IMR-90 (cell line): Measurements from ENCODE around the gene PPT2. TPM values are rescaled to one million over a fixed set of nuclear protein-coding genes. Genes with fewer than 3 reads are reported as not detected.
A peak's percentile ranks its signal among the peaks of the same experiment; 100 is the strongest.

Experiments
- ATAC-seq: fragments of 200-7000 bp; cut with Tn5 transposase; 2 replicates; pipeline ENCODE4 v1.9.1; 2020; ENCODE audit warnings: low read depth, mild to moderate bottlenecking, moderate library complexity
- BruUV-seq: library from RNA; stranded (reverse); fragments of 400-500 nt; replicated peaks from 2 replicates; lab custom pipeline; 2021; lab: Mats Ljungman, UMichigan
- CTCF ChIA-PET: fragments of 300-600 bp; formaldehyde crosslinking; extraction: SDS; loops from one replicate; lab custom pipeline; 2021; ENCODE audit warnings: antibody characterized with exemption; lab: Yijun Ruan, JAX
- POLR2A ChIA-PET: fragments of 300-600 bp; sonication (Branson Sonifier 250); formaldehyde crosslinking; loops from one replicate; lab custom pipeline; 2022; ENCODE audit warnings: antibody characterized with exemption; ENCODE audit not compliant: unreplicated experiment; lab: Charles Lee
- DNase-seq: peaks from one replicate; pipeline ENCODE4 v3.0.0; 2013
- H2AFZ ChIP-seq: replicated peaks from 2 replicates; pipeline ENCODE3; 2013; ENCODE audit warnings: low read length, mild to moderate bottlenecking; ENCODE audit not compliant: poor library complexity
- H2AK5ac ChIP-seq: 2 replicates; pipeline ENCODE4 v1.6.1; 2013; ENCODE audit warnings: low read depth, low read length, inconsistent platforms
- H2AK9ac ChIP-seq: replicated peaks from 2 replicates; pipeline ENCODE3; 2013; ENCODE audit warnings: mild to moderate bottlenecking, low read depth, low read length, moderate library complexity; ENCODE audit not compliant: poor library complexity
- H2BK120ac ChIP-seq: 2 replicates; pipeline ENCODE4 v1.6.1; 2013; ENCODE audit warnings: low read depth, low read length, inconsistent platforms
- H2BK15ac ChIP-seq: 3 replicates; pipeline ENCODE4 v1.6.1; 2013; ENCODE audit warnings: low read depth, low read length, inconsistent platforms
- H2BK20ac ChIP-seq: 2 replicates; pipeline ENCODE4 v1.6.1; 2013; ENCODE audit warnings: low read depth, mild to moderate bottlenecking, inconsistent platforms, low read length, moderate library complexity
- H2BK5ac ChIP-seq: 2 replicates; pipeline ENCODE4 v1.6.1; 2013; ENCODE audit warnings: mild to moderate bottlenecking, low read depth, low read length, inconsistent platforms; ENCODE audit not compliant: poor library complexity, severe bottlenecking
- H3K14ac ChIP-seq: replicated peaks from 2 replicates; pipeline ENCODE4 v1.6.1; 2013; ENCODE audit warnings: low read depth, low read length, inconsistent platforms
- H3K18ac ChIP-seq: 2 replicates; pipeline ENCODE4 v1.6.1; 2013; ENCODE audit warnings: low read depth, low read length, control low read depth
- H3K23ac ChIP-seq: 2 replicates; pipeline ENCODE4 v1.6.1; 2013; ENCODE audit warnings: low read depth, low read length, inconsistent platforms
- H3K27ac ChIP-seq: 2 replicates; pipeline ENCODE4 v1.5.1; 2013; ENCODE audit warnings: mild to moderate bottlenecking, control low read depth, low read length; ENCODE audit not compliant: insufficient read depth
- H3K27me3 ChIP-seq: 2 replicates; pipeline ENCODE4 v1.6.1; 2013; ENCODE audit warnings: low read length; ENCODE audit not compliant: control insufficient read depth, insufficient read depth
- H3K36me3 ChIP-seq: 2 replicates; pipeline ENCODE4 v1.6.1; 2013; ENCODE audit warnings: low read length, mixed read lengths; ENCODE audit not compliant: control insufficient read depth, insufficient read depth
- H3K4ac ChIP-seq: 2 replicates; pipeline ENCODE4 v1.6.1; 2013; ENCODE audit warnings: low read depth, low read length, inconsistent platforms
- H3K4me1 ChIP-seq: 2 replicates; pipeline ENCODE4 v1.6.1; 2013; ENCODE audit warnings: low read length, mixed read lengths; ENCODE audit not compliant: control insufficient read depth, insufficient read depth
- H3K4me2 ChIP-seq: 2 replicates; pipeline ENCODE4 v1.6.1; 2013; ENCODE audit warnings: low read depth, mild to moderate bottlenecking, control low read depth, low read length, moderate library complexity
- H3K4me3 ChIP-seq: 2 replicates; pipeline ENCODE4 v1.5.1; 2013; ENCODE audit warnings: low read depth, mild to moderate bottlenecking, control low read depth, low read length, moderate library complexity; ENCODE audit not compliant: insufficient read depth
- H3K56ac ChIP-seq: 2 replicates; pipeline ENCODE4 v1.6.1; 2013; ENCODE audit warnings: low read length, inconsistent platforms; ENCODE audit not compliant: insufficient read depth; ENCODE audit errors: extremely low read depth
- H3K79me1 ChIP-seq, 2 experiments: 2 replicates each; pipeline ENCODE4 v1.6.1; 2013; ENCODE audit warnings: low read length in 2 of 2, inconsistent platforms in 1 of 2, low read depth in 1 of 2
- H3K9ac ChIP-seq: 2 replicates; pipeline ENCODE4 v1.6.1; 2013; ENCODE audit warnings: low read depth, low read length, control low read depth
- H3K9me1 ChIP-seq: 2 replicates; pipeline ENCODE4 v1.6.1; 2013; ENCODE audit warnings: low read length, inconsistent platforms; ENCODE audit not compliant: insufficient read depth
- H3K9me3 ChIP-seq: 2 replicates; pipeline ENCODE4 v1.6.1; 2013; ENCODE audit warnings: low read length; ENCODE audit not compliant: control insufficient read depth, insufficient read depth
- H4K20me1 ChIP-seq: 2 replicates; pipeline ENCODE4 v1.6.1; 2013; ENCODE audit warnings: low read length, inconsistent platforms; ENCODE audit not compliant: insufficient read depth
- H4K5ac ChIP-seq: 2 replicates; pipeline ENCODE4 v1.6.1; 2013; ENCODE audit warnings: mild to moderate bottlenecking, low read depth, low read length, control low read depth
- H4K8ac ChIP-seq, 2 experiments: 2 replicates each; pipeline ENCODE4 v1.6.1; 2013; ENCODE audit warnings: low read depth in 2 of 2, low read length in 2 of 2, control low read depth in 1 of 2, inconsistent platforms in 1 of 2
- H4K91ac ChIP-seq: 2 replicates; pipeline ENCODE4 v1.6.1; 2013; ENCODE audit warnings: low read depth, low read length, inconsistent platforms; ENCODE audit not compliant: insufficient read depth
- BHLHE40 ChIP-seq: fragments of 150-350 bp; IDR thresholded peaks from 2 replicates; pipeline ENCODE4 v1.6.1; 2016; ENCODE audit warnings: mild to moderate bottlenecking, low read depth, low read length
- CEBPB ChIP-seq: IDR thresholded peaks from 2 replicates; pipeline ENCODE4 v1.6.1; 2012; ENCODE audit warnings: low read depth, low read length, improper control_type of control experiment
- CHD1 ChIP-seq: IDR thresholded peaks from 2 replicates; pipeline ENCODE4 v1.6.1; 2012; ENCODE audit warnings: low read depth, low read length, improper control_type of control experiment
- CTCF ChIP-seq: conservative IDR thresholded peaks from 2 replicates; pipeline ENCODE4 v1.5.1; 2012; ENCODE audit warnings: mild to moderate bottlenecking, low read depth, low read length, improper control_type of control experiment
- FOS ChIP-seq: fragments of 150-350 bp; IDR thresholded peaks from 2 replicates; pipeline ENCODE4 v1.6.1; 2016; ENCODE audit warnings: low read depth, low read length
- MAFK ChIP-seq: IDR thresholded peaks from 2 replicates; pipeline ENCODE4 v1.6.1; 2012; ENCODE audit warnings: low read depth, low read length, improper control_type of control experiment
- MAZ ChIP-seq: IDR thresholded peaks from 2 replicates; pipeline ENCODE4 v1.6.1; 2012; ENCODE audit warnings: low read depth, mild to moderate bottlenecking, low read length, improper control_type of control experiment, moderate library complexity, borderline replicate concordance
- MXI1 ChIP-seq: IDR thresholded peaks from 2 replicates; pipeline ENCODE4 v1.6.1; 2012; ENCODE audit warnings: low read depth, mild to moderate bottlenecking, low read length, moderate library complexity, borderline replicate concordance
- NFE2L2 ChIP-seq: fragments of 150-350 bp; IDR thresholded peaks from 2 replicates; pipeline ENCODE4 v1.6.1; 2016; ENCODE audit warnings: low read depth, mild to moderate bottlenecking, low read length
- POLR2A ChIP-seq: IDR thresholded peaks from 2 replicates; pipeline ENCODE4 v1.6.1; 2012; ENCODE audit warnings: mild to moderate bottlenecking, low read depth, low read length
- RAD21 ChIP-seq: IDR thresholded peaks from 2 replicates; pipeline ENCODE4 v1.6.1; 2012; ENCODE audit warnings: low read length, improper control_type of control experiment
- RCOR1 ChIP-seq: IDR thresholded peaks from 2 replicates; pipeline ENCODE4 v1.6.1; 2012; ENCODE audit warnings: mild to moderate bottlenecking, low read length, improper control_type of control experiment; ENCODE audit not compliant: insufficient replicate concordance
- RFX5 ChIP-seq: IDR thresholded peaks from 2 replicates; pipeline ENCODE4 v1.8.0; 2012; ENCODE audit warnings: low read depth, mild to moderate bottlenecking, low read length, moderate library complexity
- SMC3 ChIP-seq: fragments of 150-350 bp; IDR thresholded peaks from 2 replicates; pipeline ENCODE4 v1.6.1; 2016; ENCODE audit warnings: low read depth, mild to moderate bottlenecking, antibody characterized with exemption, low read length, moderate library complexity
- USF2 ChIP-seq: fragments of 150-350 bp; IDR thresholded peaks from 2 replicates; pipeline ENCODE4 v1.6.1; 2017; ENCODE audit warnings: mild to moderate bottlenecking, antibody characterized with exemption, low read length, low read depth
- WGBS, 2 experiments: methylation state at CpG; one replicate each; pipeline versions ENCODE4 v1.1.5 to v1.1.7; 2013; ENCODE audit warnings: missing lambda C conversion rate in 2 of 2; ENCODE audit not compliant: insufficient read length in 1 of 2; ENCODE audit errors: extremely low coverage in 2 of 2; 5-methylcytosine and 5-hydroxymethylcytosine counted together
- dilution Hi-C: fragments of 300-500 bp; cut with HindIII; formaldehyde crosslinking; loops from one replicate; pipeline ENCODE4 v1.14.3; 2018; ENCODE audit warnings: low sequenced_read_pairs; ENCODE audit not compliant: unreplicated experiment
- in situ Hi-C: fragments of 300-500 bp; cut with MboI; formaldehyde crosslinking; loops from 3 replicates; pipeline ENCODE4 v1.14.3; 2019; ENCODE audit warnings: low sequenced_read_pairs, inconsistent platforms, mixed read lengths
- intact Hi-C: fragments of 100-400 bp; cut with micrococcal nuclease; formaldehyde crosslinking; loops from 2 replicates; pipeline ENCODE4 v1.10.0; 2022
- polyA plus RNA-seq, 3 experiments: library from polyadenylated mRNA; depleted of rRNA; stranded (reverse); fragments of >200 nt; gene quantifications; 2 replicates each; pipeline ENCODE4 v1.2.3, GENCODE V29; 2012; ENCODE audit warnings: low replicate concordance in 1 of 3
- total RNA-seq: library from RNA; depleted of rRNA; stranded (reverse); fragments of >200 nt; gene quantifications from 2 replicates; pipeline ENCODE4 v1.2.3, GENCODE V29; 2012
- TF ChIP-seq, protein P1 (sequence below): fragments of 150-350 bp; IDR thresholded peaks from 2 replicates; pipeline ENCODE4 v1.6.1; 2016; ENCODE audit warnings: low read depth, mild to moderate bottlenecking, low read length, moderate library complexity, borderline replicate concordance

The PPT2 gene
- total and polyA plus RNA-seq, 2 of the 4 experiments (the other 2 are of a cell fraction) = 3.2 to 16.2 TPM

DNA sequence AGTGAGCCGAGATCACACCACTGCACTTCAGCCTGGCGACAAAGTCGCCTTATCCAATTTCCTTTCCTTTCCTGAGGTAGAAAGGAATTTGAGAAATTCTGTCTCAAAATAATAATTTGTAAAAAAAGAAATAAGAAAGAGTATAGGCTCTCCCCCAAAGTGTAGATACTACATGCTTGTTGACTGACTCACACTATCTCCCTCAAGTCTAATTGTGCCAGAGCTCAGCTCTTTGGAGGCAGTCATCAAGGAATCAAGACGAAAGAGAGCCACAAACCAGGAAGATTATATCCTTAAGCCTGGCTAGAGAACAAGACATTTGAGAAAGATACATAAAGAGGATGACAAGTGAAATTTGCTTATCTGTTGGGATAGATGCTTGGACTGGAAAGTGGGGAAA, 20.2 kb upstream of the PPT2 start:
- WGBS, 2 experiments = 40% methylated on average over 1 of the region's 4 CpGs; no CpG with 5 or more reads in 1 of the 2 experiments
- dilution Hi-C loops = no loop called here
- CTCF ChIA-PET = interaction anchor here (0.5 kb wide), 1 partner anchor 9 kb away, joined by 3 read pairs; no protein-coding TSS in a partner anchor

More for the DNA sequence above, 20.2 kb upstream of the PPT2 start:
- Histone ChIP-seq H3K4ac (peak overlapping the region; percentile 8; the same call in 1 of the 2 replicates), H2AK5ac (no peak overlapping the region), H3K23ac (0 out of 2 replicates have a peak overlapping the region, but pooled peaks have one; percentile 91), H4K8ac (peak overlapping the region in 1 of 2 experiments; percentile 56; a peak in 1 of 4 replicates), H3K9me3 (no peaks in the 10 kb centered on the region), H3K9ac (no peak overlapping the region), H3K56ac (no peak overlapping the region), H3K4me2 (peak overlapping the region; percentile 32; the same call in 1 of the 2 replicates), H3K4me1 (peaks cover 9% of the 10 kb centered on the region; the same call in 1 of the 2 replicates), H3K4me3 (no peak overlapping the region), H3K27ac (no peak overlapping the region), H2AFZ (no peak overlapping the region), H2AK9ac (no peak overlapping the region), H4K5ac (peak overlapping the region; percentile 12; the same call in 1 of the 2 replicates), H2BK5ac (no peak overlapping the region), H3K36me3 (no peaks in the 10 kb centered on the region), H4K20me1 (no peaks in the 10 kb centered on the region), H3K14ac (peak overlapping the region; percentile 11), H3K18ac (no peak overlapping the region), H4K91ac (peak overlapping the region; percentile 43; the same call in 1 of the 2 replicates), H3K27me3 (no peaks in the 10 kb centered on the region), H3K9me1 (peaks cover 4% of the 10 kb centered on the region), H2BK120ac (peak overlapping the region; percentile 54), H3K79me1 (peaks cover 10% of the 10 kb centered on the region in 2 experiments), H2BK15ac (0 out of 3 replicates have a peak overlapping the region, but pooled peaks have one; percentile 29), H2BK20ac (peak overlapping the region; percentile 26; the same call in 1 of the 2 replicates)
- DNase-seq (peak; percentile 56), ATAC-seq (peak; percentile 16)
- intact Hi-C loops (no loop called here), in situ Hi-C loops (no loop called here)
- POLR2A ChIA-PET = no interaction called here
- TF ChIP-seq CEBPB (no peak), CTCF (no peak), BHLHE40 (no peak), MXI1 (no peak), CHD1 (no peak), RCOR1 (no peak), POLR2A (no peak), RFX5 (no peak), NFE2L2 (no peak), RAD21 (no peak), MAFK (no peak), USF2 (no peak), FOS (no peak), SMC3 (no peak), MAZ (no peak)
- TF ChIP-seq, protein P1, sequence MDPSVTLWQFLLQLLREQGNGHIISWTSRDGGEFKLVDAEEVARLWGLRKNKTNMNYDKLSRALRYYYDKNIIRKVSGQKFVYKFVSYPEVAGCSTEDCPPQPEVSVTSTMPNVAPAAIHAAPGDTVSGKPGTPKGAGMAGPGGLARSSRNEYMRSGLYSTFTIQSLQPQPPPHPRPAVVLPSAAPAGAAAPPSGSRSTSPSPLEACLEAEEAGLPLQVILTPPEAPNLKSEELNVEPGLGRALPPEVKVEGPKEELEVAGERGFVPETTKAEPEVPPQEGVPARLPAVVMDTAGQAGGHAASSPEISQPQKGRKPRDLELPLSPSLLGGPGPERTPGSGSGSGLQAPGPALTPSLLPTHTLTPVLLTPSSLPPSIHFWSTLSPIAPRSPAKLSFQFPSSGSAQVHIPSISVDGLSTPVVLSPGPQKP = no peak
- BruUV-seq = no TSS peak
